HCT116 (cell line): Measurements from ENCODE around the gene CCDC73. TPM values are rescaled to one million over a fixed set of nuclear protein-coding genes. Genes with fewer than 3 reads are reported as not detected.

Source experiments
- ATAC-seq: fragments of 200-7000 bp; cut with Tn5 transposase; 2 replicates; pipeline ENCODE4 v1.9.1; 2020; ENCODE audit warnings: mild to moderate bottlenecking, moderate library complexity
- BruUV-seq: library from RNA; stranded (reverse); fragments of 400-500 nt; replicated peaks from 2 replicates; lab custom pipeline; 2021; lab: Mats Ljungman, UMichigan
- CTCF ChIA-PET: fragments of 300-600 bp; sonication (Branson Sonifier 250); formaldehyde crosslinking; loops from one replicate; lab custom pipeline; 2021; ENCODE audit warnings: antibody characterized with exemption; lab: Charles Lee
- POLR2A ChIA-PET: fragments of 300-600, 350-600 bp; sonication (Branson Sonifier 250); formaldehyde crosslinking; loops from one replicate; lab custom pipeline; 2021; ENCODE audit warnings: antibody characterized with exemption; lab: Charles Lee
- RAD21 ChIA-PET, 2 experiments: fragments of 300-600 bp; sonication (Branson Sonifier 250); formaldehyde crosslinking; loops; one replicate each; lab custom pipeline; 2023; ENCODE audit warnings: low total read pairs in 2 of 2; ENCODE audit not compliant: uncharacterized antibody in 2 of 2, unreplicated experiment in 2 of 2, low non-redundant PET in 1 of 2; lab: Charles Lee
- DNase-seq: peaks from one replicate; pipeline ENCODE4 v3.0.0-alpha.2; 2010; ENCODE audit warnings: low read depth, low spot score
- H2AFZ ChIP-seq: fragments of 200-600 bp; shearing (Covaris generic), sonication (generic); 2 replicates; pipeline ENCODE4 v1.6.1; 2017; ENCODE audit warnings: low read depth, mixed run types, mixed read lengths, antibody characterized with exemption, low read length; ENCODE audit not compliant: poor library complexity, severe bottlenecking
- H3K27ac ChIP-seq: 2 replicates; pipeline ENCODE4 v1.5.1; 2012; ENCODE audit warnings: low read depth, low read length
- H3K27me3 ChIP-seq: fragments of 200-600 bp; sonication (generic); 2 replicates; pipeline ENCODE4 v1.6.1; 2016; ENCODE audit warnings: mixed run types, low read length, mixed read lengths; ENCODE audit not compliant: insufficient read depth
- H3K36me3 ChIP-seq, 2 experiments: fragments of 200-500 bp in 1 of 2; fragments of 200-600 bp in 1 of 2; sonication (Bioruptor generic) in 1 of 2; sonication (generic) in 1 of 2; 2 replicates each; pipeline versions ENCODE4 v1.5.1 to v1.6.1; 2014 to 2016; ENCODE audit warnings: low read length in 2 of 2, inconsistent platforms in 1 of 2, mixed read lengths in 1 of 2, mixed run types in 1 of 2; ENCODE audit not compliant: insufficient read depth in 2 of 2, control insufficient read depth in 1 of 2
- H3K4me1 ChIP-seq, 2 experiments: fragments of 200-600 bp in 1 of 2; sonication (generic) in 1 of 2; 2 replicates each; pipeline versions ENCODE4 v1.5.1 to v1.6.1; 2012 to 2017; ENCODE audit warnings: low read length in 2 of 2, inconsistent platforms in 1 of 2, mild to moderate bottlenecking in 1 of 2, mixed read lengths in 1 of 2, mixed run types in 1 of 2, moderate library complexity in 1 of 2; ENCODE audit not compliant: insufficient read depth in 2 of 2, control insufficient read depth in 1 of 2
- H3K4me2 ChIP-seq: fragments of 200-600 bp; sonication (generic); 2 replicates; pipeline ENCODE4 v1.6.1; 2017; ENCODE audit warnings: mixed run types, low read length, mixed read lengths
- H3K4me3 ChIP-seq, 2 experiments: fragments of 200-600 bp in 1 of 2; sonication (generic) in 1 of 2; replicated peaks in 1 of 2; 2 replicates each; pipeline ENCODE4 v1.5.1; 2011 to 2016; ENCODE audit warnings: low read length in 2 of 2, control low read depth in 1 of 2, low read depth in 1 of 2, mild to moderate bottlenecking in 1 of 2, mixed read lengths in 1 of 2, mixed run types in 1 of 2
- H3K79me2 ChIP-seq: fragments of 200-600 bp; sonication (generic); 2 replicates; pipeline ENCODE4 v1.6.1; 2017; ENCODE audit warnings: mild to moderate bottlenecking, mixed run types, low read length, moderate library complexity, mixed read lengths; ENCODE audit not compliant: insufficient read depth
- H3K9ac ChIP-seq: fragments of 200-600 bp; sonication (generic); 2 replicates; pipeline ENCODE4 v1.6.1; 2016; ENCODE audit warnings: low read length, mixed read lengths
- H3K9me2 ChIP-seq: fragments of 200-600 bp; sonication (generic), shearing (Covaris generic); 2 replicates; pipeline ENCODE4 v1.6.1; 2017; ENCODE audit warnings: mixed run types, mild to moderate bottlenecking, moderate library complexity; ENCODE audit not compliant: insufficient read depth
- H3K9me3 ChIP-seq, 2 experiments: fragments of 200-500 bp in 1 of 2; fragments of 200-600 bp in 1 of 2; sonication (Bioruptor generic) in 1 of 2; sonication (generic) in 1 of 2; 2 replicates each; pipeline ENCODE4 v1.6.1; 2014 to 2017; ENCODE audit warnings: low read length in 2 of 2, mixed read lengths in 2 of 2, inconsistent platforms in 1 of 2, low read depth in 1 of 2, mild to moderate bottlenecking in 1 of 2, mixed run types in 1 of 2, moderate library complexity in 1 of 2; ENCODE audit not compliant: control insufficient read depth in 1 of 2, insufficient read depth in 1 of 2
- H4K20me1 ChIP-seq: fragments of 200-600 bp; sonication (generic), shearing (Covaris generic); 2 replicates; pipeline ENCODE4 v1.6.1; 2017; ENCODE audit warnings: mixed run types, mild to moderate bottlenecking, moderate library complexity; ENCODE audit not compliant: insufficient read depth
- CEBPB ChIP-seq: IDR thresholded peaks from 2 replicates; pipeline ENCODE4 v1.6.1; 2012; ENCODE audit warnings: low read depth
- CTCF ChIP-seq, 3 experiments: fragments of 200-600 bp in 1 of 3; sonication (generic) in 1 of 3; IDR thresholded peaks in 2 of 3; conservative IDR thresholded peaks in 1 of 3; 2 replicates each; pipeline ENCODE4 v1.5.1; 2012 to 2017; ENCODE audit warnings: low read depth in 2 of 3, low read length in 2 of 3, antibody characterized with exemption in 1 of 3, borderline replicate concordance in 1 of 3, control low read depth in 1 of 3, mild to moderate bottlenecking in 1 of 3, mixed read lengths in 1 of 3, mixed run types in 1 of 3, moderate library complexity in 1 of 3; ENCODE audit not compliant: insufficient read depth in 1 of 3
- EZH2 ChIP-seq: fragments of 200-600 bp; sonication (generic); IDR thresholded peaks from 2 replicates; pipeline ENCODE4 v1.6.1; 2017; ENCODE audit warnings: antibody characterized with exemption, mixed run types
- EZH2phosphoT487 ChIP-seq: fragments of 200-600 bp; IDR thresholded peaks from 2 replicates; pipeline ENCODE4 v1.6.1; 2018; ENCODE audit warnings: antibody characterized with exemption, borderline replicate concordance
- FOSL1 ChIP-seq: IDR thresholded peaks from 2 replicates; pipeline ENCODE4 v1.6.1; 2012; ENCODE audit warnings: low read depth
- JUND ChIP-seq: IDR thresholded peaks from 2 replicates; pipeline ENCODE4 v1.6.1; 2012
- MAX ChIP-seq: IDR thresholded peaks from 2 replicates; pipeline ENCODE4 v1.6.1; 2012
- POLR2AphosphoS5 ChIP-seq: IDR thresholded peaks from 2 replicates; pipeline ENCODE4 v1.6.1; 2011; ENCODE audit warnings: mild to moderate bottlenecking, low read depth, low read length, moderate library complexity
- RAD21 ChIP-seq: IDR thresholded peaks from 2 replicates; pipeline ENCODE4 v1.6.1; 2012; ENCODE audit warnings: low read depth, mild to moderate bottlenecking
- REST ChIP-seq: IDR thresholded peaks from 2 replicates; pipeline ENCODE4 v1.6.1; 2012; ENCODE audit warnings: low read depth
- SIN3A ChIP-seq: IDR thresholded peaks from 2 replicates; pipeline ENCODE4 v1.6.1; 2012; ENCODE audit warnings: low read depth
- SP1 ChIP-seq: IDR thresholded peaks from 2 replicates; pipeline ENCODE4 v1.6.1; 2012; ENCODE audit warnings: low read depth
- SRF ChIP-seq: IDR thresholded peaks from 2 replicates; pipeline ENCODE4 v1.6.1; 2012; ENCODE audit warnings: low read depth
- TCF7L2 ChIP-seq: IDR thresholded peaks from 2 replicates; pipeline ENCODE4 v1.7.0; 2011; ENCODE audit warnings: borderline replicate concordance, inconsistent platforms; ENCODE audit not compliant: insufficient read depth, insufficient read length; ENCODE audit errors: extremely low read depth
- ZFX ChIP-seq: fragments of 450-650 bp; IDR thresholded peaks from 2 replicates; pipeline ENCODE4 v1.6.1; 2017
- intact Hi-C: fragments of 100-400 bp; cut with micrococcal nuclease; formaldehyde crosslinking; loops from 2 replicates; pipeline ENCODE4 v1.10.0; 2022
- total RNA-seq: library from RNA; stranded (reverse); gene quantifications from one replicate; pipeline ENCODE4 v1.2.1, GENCODE V29; 2021; ENCODE audit not compliant: unreplicated experiment

Gene CCDC73
- total RNA-seq, 1 experiment from 2014 or later = not detected

GRCh38 chr11:32576456-32576855 lies 218.0 kb downstream of the CCDC73 start:
- intact Hi-C loops = no loop called here

More at GRCh38 chr11:32576456-32576855, 218.0 kb downstream of the CCDC73 start:
- no peaks in the 10 kb centered on the region for H3K79me2 ChIP-seq
- no peak overlapping the region for H3K4me2 ChIP-seq
- H3K9me2 ChIP-seq = no peaks in the 10 kb centered on the region
- H3K9ac ChIP-seq = no peak overlapping the region
- no peaks in the 10 kb centered on the region for H4K20me1 ChIP-seq
- POLR2A ChIA-PET = no interaction called here
- H3K4me3 ChIP-seq = no peak overlapping the region
- DNase-seq (no peak), ATAC-seq (no peak)
- RAD21 ChIA-PET = no interaction called here
- no peak for TF ChIP-seq CTCF (IDR thresholded peaks at IDR 0.05 in 2 of 3, conservative IDR thresholded peaks at IDR 0.05 in 1 of 3; ENCODE audit: borderline replicate concordance in 1 of 3, insufficient read depth in 1 of 3, low read depth in 2 of 3, low read length in 2 of 3)
- no peak for TF ChIP-seq POLR2AphosphoS5
- no peak for TF ChIP-seq SIN3A
- TF ChIP-seq MAX = no peak
- no peak for TF ChIP-seq JUND
- no peak for TF ChIP-seq RAD21
- TF ChIP-seq ZFX = no peak
- TF ChIP-seq EZH2phosphoT487 = no peak
- TF ChIP-seq EZH2 = no peak
- TF ChIP-seq FOSL1 = no peak
- no peak for TF ChIP-seq SP1
- no peak for TF ChIP-seq CEBPB
- no peak for TF ChIP-seq REST
- no peak for TF ChIP-seq TCF7L2
- TF ChIP-seq SRF = no peak
- no peak overlapping the region for H2AFZ ChIP-seq
- H3K36me3 ChIP-seq = no peaks in the 10 kb centered on the region
- no peaks in the 10 kb centered on the region for H3K27me3 ChIP-seq
- no peak overlapping the region for H3K27ac ChIP-seq
- H3K4me1 ChIP-seq = no peaks in the 10 kb centered on the region
- no peaks in the 10 kb centered on the region for H3K9me3 ChIP-seq
- BruUV-seq = no TSS peak
- CTCF ChIA-PET = no interaction called here
